Measurements from ENCODE around the gene PNMA6E.

Gene PNMA6E

DNA sequence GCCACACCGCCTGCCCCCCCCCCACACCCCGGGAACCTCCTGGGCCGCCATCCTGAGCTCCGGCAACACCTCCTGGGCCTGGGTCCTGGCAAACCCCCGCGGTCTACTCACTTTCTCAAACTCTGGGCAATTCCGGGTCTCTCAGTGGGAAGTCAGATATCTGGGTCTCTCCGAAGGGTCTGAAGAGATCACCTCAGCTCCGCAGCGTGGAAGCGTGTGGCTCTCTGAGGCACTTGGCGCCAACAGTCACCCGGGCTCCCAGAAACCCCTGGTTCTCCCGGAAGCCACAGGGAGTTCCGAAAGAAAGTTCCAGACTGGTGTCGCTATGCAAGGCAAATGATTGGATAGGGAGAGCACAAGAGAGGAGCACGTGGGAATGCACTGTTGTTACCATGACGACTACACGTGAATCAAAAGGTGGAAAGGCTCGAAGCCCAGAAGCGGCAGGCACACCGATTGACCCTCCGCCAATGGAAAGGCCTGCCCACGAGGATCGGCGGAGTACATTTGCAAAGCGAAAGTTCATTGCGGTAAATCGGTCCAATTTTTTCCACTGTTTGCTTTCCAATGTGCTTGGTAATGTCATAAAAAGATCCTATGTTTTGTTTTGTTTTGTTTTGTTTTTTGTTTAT is at the start of gene PNMA6E:
Gene PNMA6E, minus strand, starts transcription at position 218 of the 632 bp plus-strand sequence. CDS start 2,501 bp downstream, outside the sequence.
- DNase-seq: no peak

DNA sequence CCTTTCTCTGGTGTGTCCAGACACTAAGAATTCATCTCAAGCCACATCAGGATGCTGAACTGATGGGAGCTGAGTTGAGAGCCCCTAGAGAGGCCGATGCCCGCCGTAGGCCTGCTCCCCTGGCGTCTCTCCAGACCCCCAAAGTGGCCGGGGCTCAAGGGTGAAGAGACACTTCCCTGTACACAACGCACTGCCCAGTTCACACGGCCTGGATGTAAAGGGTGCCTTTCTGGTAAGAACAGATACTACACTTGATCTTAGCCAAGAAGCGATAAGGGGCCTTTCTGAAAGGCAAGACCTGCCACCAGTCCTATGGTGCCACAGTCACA is 49.8 kb upstream of the PNMA6E start:
- no peak for DNase-seq

DNA sequence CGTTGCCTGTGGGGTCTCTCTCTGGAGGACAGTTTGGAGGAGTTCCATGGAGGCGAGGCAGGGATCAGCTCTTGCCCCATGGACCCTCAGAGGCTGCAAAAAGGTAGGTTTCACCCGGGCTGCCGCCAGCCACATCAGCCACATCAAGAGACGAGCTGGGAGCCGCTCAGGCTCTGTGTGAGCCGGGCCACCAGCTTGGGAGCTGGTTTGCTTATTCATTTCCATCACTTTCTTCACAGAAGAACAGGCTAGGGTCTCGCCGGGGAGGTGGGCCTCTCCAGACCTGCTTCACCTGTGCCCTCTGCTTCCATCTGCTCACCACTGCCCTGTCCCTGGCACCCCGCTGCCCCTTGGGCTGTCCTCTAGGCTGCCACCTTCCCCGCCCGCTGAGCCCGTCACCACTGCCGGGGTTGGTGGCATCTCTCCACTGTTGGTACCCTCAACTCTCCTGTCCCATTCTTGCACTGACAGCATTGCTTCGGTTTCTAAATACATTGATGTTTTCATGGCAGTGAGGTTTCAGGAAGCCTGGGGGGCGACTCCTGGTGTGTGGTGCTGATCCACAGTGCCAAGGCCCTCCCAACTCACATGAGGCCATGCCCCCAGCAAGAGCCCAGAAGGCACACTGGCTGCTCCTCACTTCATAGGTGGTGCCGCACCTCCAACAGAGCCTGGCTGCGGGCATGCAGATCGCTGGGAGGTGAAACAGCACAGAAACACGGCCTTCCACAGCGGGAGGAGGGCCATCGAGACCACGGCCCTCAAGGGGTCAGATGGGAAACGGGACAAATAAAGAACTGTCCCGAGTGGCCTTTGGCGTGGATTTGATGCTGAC is 49.2 kb upstream of the PNMA6E start:
- no peak for DNase-seq

DNA sequence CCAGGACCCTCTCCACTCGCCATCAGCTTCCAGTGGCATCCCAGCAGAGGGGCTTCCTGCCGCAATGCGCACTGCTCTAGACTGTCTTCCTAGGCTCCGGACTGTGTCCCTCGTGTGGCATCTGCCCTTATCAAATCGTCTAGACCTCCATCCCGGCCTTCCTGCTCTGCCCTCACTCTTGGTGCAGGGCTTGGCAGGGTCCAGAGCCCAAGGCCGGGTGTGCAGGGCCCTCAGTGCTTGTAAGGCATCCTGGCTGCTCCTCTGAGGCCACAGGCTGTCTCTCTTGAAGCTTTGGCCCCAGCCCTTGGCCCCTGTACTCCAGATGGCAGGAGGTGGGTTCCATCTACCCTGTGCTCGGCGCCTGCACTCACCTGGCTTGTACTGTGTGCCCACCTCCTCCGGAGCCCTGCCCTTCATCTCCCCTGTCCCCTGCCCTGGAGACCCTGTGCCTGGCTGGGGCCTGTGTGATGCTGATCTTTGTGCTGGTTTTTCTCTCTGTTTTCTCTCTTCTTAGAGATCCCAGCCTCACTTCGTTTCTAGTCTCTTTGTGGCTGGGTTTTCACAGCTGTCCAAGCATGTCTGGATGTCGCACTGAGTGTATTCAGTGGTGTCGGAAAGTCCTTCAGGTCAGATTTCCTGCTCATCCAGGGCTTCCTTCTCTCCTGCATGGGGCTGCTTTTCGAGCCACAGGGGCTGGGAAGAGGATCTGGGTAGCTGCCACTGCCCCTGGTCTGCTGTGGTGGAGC is 48.4 kb upstream of the PNMA6E start:
- no peak for DNase-seq

DNA sequence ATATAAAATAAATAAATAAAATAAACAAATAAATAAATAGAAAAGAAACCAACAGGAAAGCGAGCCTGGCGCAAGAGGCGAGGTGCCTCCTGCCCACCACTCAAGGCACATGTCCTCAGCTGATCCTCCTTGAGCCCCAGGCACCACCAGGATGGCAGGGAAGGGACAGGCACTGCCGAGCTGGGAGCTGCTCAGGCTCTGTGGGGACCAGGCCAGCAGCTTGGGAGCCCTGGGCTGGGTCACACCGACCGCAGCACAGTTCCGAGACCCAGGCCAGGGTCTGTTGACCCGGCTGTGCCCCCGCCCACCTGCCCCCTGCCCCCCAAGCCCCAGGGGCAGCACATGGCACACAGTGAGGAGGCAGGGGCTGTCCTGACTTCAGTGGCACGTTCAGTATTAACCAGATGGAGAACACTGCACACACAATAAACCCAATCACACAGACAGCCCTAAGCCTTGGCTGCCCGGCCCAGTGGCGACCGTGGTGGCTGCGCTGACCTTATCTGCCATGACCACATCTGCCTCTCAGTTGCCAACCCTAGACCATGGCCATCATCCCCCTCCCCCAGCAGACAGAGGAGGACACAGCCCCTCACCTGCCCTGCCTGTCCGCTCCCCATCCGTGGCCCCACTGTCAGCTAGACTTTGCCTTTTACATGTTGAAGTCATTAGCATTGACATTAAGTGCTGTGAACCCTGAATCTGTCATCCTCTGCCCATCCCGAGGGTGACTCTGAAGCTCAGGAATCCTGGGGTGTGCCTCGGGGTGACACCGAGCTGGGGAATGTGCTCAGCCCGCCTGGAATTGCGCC is 47.6 kb upstream of the PNMA6E start:
- no peak for DNase-seq

DNA sequence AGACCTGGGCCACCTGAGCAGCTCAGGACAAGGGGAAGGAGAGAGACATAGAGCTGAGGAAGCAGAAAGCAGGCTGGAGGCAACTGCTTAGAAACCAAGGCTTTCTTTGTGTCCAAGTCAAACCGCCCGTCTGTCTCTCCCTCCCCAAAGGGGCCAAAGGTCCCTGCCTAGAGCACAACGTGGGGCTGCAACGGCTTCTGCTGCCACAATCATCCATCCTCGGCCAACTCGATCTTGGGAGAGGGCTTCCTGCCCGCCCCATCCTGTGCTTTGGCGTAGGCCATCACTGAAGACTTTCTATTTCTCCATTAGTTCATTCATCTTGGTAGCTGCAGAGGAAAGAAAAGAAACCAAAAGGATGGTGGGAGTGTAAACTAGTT is 46.4 kb upstream of the PNMA6E start:
- no peak for DNase-seq

DNA sequence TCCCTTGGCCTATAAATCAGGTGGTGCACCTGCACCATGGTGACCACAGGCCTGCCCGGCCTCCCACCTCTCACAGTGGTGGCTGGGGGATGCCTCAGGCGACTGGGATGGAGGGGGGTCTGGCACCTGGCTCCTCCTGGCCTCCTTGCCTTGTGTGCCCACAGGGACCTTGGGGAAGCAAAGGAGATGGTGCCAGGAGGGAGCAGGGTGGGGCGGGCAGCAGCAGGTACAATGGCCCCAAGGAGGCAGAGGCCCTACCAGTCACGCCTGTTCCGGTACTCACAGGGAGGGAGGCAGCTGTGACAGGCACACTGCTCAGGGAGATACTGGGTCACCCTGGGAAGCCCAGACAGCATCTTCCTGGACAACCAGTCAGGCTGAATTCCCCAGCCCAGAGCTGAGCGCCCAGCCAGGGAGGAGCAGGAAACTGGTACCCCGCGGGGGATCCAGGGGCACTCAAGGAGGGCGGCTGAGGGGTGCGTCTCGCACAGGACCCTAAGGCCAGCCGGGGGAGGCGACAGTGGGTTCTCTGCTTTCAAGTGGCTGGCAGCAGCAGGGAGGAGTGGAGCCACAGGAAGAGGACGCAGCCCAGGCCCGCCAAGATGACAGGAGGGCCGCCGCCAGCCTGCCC is 45.9 kb upstream of the PNMA6E start:
- DNase-seq: no peak

DNA sequence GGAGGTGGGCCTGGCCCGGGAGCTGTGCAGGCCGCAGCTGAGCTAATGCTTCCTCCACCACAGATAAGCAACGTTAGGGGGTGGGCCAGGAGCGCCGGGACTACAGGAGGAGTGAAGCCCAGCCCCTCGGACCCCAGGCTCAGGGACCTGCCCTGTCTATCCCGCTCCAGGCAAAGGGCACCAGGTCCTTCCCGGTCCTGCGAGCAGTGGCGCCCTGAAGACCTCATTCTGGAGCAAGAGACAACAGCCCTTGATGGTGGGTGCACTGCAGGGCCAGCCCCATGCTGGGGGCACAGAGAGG is 45.4 kb upstream of the PNMA6E start:
- no peak for DNase-seq

DNA sequence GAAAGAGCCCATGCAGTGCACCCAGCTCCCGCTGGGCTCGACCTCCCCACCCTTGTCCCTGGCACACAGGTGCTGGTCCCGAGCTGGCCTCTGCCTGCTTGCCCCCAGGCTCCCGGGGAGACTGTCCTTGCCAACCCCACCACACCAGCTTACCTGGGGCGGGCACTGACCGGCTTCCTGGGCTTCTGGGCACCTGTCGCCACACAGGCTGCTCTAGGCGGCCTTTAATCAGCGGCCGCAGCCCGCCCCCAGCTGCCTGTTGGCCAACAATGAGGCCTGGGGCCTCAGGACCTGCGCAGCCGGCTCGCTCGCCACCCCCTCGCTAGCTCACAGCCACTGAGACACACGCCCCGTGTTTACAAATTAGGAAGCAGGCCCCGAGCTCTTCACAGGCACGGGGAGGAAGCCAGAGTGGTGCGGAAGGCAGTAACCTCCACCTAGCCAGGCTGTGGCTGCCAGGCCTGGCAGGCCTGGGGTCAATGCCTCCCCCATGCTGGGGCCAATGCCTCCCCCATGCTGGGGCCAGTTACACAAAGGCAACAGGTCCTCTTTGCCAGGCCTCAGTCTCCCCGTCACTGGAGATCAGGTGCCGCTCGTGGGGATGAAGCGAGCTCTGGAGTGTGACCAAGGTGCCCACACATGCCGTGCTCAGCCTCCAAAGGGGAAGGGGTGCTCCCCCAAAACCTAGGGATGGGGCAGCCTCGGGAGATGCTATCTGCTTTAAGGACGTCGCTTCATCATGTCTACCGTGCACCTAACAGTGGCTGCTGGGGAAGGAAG is 44.9 kb upstream of the PNMA6E start, which contains the start of gene TREX2:
Gene TREX2, minus strand, starts transcription at position 201 of the 780 bp plus-strand sequence. CDS start 626 bp downstream, outside the sequence.
- no peak for DNase-seq

DNA sequence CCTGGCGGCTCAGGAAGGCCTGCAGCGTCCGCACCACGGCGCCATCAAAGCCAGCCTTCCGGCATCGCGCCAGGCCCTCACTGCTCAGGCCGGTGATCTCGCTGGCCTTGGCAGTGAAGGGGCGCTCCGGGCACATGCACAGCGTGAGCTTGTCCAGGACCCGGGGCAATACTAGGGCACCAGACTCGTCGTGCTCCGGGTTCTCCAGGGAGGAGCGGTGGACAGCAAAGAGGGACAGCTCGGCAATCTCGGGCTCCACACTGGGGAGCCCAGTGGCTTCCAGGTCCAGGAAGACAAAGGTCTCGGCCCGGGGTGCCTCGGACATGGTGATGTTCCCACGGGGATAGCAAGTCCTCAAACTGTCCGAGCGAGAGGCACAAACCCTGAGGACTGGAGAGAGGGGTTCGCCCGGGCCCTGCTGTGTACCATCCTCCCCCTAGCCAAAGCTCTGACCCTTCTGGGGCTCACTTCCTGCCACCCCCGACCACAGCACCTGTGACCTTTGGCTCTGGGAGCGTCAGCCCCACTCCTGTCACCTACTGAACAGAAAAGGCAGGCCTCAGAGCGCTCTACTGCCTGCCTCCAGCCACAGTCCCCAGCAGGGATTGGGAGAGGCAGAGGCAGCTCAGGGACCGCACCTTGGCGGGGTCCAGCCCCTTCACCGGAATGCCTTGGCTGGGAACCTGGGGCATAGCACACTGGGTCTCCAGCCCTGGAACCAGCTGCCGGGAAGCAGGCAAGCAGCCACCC is 44.1 kb upstream of the PNMA6E start:
- no peak for DNase-seq

DNA sequence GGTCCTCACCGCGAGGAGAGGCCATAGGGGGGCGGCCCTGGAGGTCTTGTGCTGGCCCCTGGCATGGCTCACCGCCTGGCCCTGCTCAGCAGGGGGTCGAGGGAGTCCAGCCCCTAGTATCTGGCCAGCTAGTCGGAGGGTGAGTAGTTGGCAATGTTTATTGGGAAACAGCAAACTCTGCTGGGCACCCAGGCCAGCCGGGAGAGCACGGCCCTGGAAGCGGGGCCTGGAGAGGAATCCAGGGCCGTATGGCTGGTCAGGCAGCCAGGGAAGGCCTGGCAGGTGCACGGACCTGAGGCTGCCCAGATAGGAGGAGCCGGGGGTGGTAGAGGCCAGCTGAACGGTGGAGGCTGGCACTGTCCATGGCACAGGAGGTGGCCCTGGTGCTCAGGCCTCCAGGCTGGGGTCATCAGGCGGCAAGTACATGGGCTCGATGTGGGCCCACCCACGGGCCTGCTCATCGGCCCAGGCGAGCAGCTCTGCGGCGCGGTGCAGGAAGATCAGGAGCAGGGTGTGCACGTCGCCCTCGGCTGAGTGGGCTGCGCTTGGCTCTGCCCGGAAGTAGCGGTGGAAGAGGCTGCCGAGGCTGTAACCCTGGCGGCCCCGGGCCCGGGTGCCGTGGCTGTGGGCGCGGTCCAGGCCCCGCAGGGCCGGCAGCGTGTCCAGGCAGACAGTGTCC is 43.3 kb upstream of the PNMA6E start:
- DNase-seq: no peak

DNA sequence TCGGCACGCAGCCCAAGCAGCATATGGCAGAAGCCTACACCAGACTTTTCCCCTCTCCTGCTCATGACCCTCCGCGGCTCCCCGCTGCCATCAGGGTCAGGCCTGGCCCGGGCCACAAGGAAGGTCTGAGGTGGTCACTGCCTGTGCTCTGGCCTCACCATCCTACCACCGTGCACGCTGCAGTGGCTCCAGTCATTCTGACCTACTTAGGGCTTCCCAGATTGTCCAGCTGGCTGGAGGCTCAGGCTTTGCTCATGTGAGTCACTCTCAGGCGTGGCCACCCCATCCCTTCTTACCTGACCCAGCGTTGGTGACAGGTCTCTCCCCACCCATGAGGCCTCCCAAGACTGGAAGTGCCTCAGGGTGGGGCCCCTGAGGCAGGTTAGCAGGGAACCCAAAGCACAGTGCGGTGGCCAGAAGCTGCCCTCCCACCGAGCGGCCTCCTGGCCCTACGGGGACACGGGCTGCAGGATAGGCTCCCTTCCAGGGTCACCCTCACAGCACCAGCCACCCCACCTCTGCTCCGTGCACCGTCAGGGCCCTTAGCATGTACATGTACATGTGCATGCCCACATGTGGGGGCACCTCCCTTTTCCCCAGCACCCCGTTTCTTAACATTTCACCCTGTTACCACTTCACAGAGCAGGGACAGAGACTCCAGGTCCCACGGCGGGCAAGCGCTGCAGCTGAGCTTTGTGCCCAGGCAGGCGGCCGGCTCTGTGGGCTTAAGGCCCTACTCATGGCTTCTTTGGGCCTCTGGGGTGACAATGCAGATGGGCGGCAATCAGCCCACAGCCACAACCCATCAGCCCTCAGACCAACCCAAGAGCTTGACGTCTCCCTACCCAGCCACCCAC is 42.6 kb upstream of the PNMA6E start:
- no peak for DNase-seq

DNA sequence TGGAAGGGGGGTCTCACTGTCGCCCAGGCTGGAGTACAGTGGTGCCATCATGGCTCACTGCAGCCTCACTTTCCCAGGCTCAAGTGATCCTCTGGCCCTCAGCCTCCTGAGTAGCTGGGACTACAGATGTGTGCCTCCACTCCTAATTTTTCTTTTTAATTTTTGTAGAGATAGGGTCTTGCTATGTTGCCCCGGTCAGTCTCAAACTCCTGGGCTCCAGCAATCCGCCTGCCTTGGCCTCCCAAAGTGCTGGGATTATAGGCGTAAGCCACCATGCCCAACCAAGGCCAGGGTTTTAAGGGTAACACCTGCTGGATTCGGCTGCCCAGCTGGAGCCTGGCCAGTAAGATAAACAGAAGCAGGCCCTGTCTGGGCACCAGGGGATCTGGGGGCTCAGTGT is 41.3 kb upstream of the PNMA6E start:
- no peak for DNase-seq

DNA sequence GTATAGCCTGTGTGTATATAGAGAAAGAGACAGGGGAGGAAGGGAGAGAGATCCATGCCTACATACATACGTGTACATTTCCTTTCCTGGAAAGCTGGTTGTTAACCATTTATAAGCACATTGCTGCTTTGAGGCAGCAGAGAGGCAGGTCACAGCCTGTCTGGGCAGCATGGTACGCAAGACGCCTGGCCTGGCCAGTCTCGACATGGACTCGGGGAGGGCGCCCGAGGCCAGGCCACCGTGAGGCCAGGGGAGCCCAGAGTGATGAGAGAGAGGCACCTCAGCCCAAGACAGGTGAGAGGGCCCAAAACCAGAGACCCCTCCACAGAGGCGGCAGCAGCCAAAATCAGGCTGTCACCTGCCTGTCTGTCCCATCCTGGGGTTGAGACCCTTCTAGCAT is 40.8 kb upstream of the PNMA6E start:
- DNase-seq: no peak

DNA sequence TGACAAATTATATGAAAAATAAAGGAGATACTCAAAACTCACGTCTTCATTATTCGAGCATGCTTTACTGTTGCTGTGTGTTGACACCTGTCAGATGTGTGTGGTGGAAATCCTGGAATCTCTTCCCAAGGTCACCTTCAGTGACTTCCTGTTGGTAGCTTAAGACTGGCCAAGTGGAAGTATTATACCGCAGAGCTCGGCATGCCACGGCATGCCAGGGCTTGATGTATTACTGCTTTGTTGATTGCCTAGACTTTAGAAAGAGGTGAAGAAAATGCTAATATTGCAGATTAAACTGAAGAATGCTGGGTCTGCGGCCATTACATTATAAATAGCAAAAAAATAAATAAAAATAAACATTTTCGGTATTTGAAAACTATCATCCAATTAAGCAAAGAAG is 40.1 kb upstream of the PNMA6E start:
- no peak for DNase-seq

DNA sequence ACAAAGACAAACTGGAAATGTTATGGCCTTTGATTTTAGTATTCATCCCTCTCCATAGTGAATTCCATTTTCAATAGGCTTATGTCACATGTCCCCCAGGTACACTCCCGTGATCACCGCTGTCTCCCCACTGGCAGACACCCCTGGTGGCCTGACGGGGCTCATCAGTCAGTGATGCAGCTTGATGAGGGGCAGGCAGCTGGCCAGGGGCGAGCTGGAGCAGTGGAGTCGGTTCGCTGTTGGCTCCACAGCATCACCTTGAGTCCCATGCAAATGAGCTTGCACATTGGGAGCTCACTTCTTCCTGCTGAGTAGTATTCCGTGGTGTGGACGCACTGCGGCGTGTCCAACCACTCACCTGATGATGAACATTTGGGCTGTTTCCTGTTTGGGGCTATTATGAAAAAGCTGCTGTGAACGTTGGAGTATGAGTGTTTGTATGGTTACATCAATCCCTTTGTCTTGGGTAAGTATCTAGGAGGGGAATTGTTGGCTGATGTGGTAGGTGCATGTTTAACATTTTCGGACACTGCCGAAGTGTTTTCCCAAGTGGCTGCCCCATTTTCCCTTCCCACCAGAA is 39.5 kb upstream of the PNMA6E start:
- no peak for DNase-seq

DNA sequence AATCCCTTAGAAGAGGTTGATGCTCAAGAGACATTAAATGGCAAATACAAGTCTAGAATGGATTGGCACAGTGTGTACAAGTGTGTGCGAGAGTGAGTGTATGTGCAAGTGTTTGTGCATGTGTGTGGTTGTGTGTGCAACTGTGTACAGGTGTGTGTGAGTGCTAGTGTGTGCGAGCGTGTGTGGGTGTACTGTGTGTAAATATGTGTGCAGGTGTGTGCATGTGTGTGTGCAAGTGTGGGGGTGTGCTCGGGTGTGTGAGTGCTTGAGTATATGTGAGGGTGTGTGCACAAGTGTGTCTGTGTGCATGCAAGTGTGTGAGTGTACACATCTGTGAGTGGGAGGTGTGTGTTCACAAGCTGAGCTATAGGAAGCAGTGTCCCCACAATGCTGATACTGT is 38.8 kb upstream of the PNMA6E start:
- DNase-seq: no peak

DNA sequence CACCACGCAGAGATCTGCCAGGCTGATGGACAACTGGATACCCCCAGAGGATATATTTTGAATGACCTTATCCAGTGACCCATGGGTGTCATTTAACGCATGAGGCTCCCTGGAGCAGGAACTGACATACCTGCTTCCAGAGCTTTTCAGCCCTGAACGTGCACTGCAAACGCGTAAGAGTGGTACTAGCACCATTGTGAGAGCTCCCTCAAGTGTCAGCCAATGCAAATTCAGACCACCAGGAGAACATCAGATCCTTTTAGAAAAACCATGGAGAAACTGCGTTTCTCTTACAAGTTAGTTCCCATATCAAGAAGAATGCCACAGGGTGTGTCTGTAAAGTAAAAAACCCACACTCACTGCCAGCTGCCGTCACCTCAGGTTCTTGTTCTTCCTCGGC is 37.4 kb upstream of the PNMA6E start:
- DNase-seq: no peak

DNA sequence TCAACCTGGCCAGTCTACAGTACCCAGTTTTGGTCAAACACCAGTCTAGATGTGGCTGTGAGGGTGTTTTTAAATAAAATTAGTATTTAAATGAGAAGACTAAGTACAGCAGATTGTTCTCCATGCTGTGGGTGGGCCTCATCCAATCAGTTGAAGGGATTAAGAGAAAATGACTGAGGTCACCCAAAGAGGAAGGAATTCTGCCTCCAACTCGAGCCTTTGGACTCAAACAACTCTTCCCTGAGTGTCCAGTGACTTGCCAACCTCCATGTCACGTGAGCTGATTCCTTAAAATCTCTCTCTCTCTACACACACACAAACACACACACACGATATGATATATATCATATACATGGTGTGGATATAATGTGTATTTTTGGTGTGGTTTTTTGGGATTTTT is 34.7 kb upstream of the PNMA6E start:
- no peak for DNase-seq
